Fibroblast of skin of back (primary cell): ENCODE data around the gene MRPL58.

Source experiments
- DNase-seq: peaks from one replicate; pipeline ENCODE4 v3.0.0-alpha.2; 2013

Gene MRPL58

DNA sequence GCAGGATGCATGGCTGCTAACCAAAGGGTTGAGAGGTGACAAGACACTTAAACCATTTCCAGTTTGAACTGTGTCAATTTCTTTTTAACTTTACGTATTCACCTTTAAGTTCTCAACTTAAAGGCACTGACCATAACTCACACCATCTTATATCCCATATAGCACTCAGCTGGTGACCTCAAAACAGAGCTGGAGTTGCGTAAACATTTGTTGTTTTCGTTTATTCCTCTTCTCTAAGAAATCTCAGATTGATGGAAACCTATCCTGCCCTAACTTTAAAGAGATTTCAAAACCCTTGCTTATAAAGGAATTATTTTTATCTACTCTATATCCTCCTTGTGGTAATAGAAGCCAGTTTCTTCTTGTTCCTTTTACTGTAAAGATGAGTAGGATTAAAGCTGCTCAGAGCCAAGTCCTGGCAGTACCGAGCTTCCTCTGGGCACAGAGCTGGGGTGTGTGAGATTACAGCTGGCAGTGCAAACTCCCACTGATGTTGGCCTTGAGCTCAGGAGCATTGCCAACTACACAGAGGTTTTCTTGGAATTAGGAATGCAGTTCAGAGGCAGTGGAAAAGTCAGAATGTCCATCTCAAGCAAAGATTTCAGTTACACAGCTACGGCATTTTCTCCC, 35.9 kb downstream of the MRPL58 start:
- DNase-seq, result no peak

DNA sequence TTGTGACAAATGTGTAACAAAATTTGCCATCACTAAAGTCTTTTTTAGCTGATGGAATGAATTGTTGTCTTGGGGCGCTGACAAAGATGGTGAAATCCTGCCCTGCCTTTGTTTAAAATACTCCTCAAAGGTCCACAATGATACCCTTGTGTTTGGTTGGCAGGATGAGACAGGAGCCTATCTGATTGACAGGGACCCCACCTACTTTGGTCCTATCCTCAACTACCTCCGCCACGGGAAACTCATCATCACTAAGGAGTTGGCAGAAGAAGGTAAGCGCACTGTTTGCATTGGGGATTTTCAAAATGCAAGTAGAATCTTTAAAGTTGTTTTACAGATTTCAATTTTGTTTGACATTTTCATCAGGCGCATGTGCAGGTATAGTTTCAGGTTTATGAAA, 36.6 kb downstream of the MRPL58 start:
- no peak for DNase-seq

DNA sequence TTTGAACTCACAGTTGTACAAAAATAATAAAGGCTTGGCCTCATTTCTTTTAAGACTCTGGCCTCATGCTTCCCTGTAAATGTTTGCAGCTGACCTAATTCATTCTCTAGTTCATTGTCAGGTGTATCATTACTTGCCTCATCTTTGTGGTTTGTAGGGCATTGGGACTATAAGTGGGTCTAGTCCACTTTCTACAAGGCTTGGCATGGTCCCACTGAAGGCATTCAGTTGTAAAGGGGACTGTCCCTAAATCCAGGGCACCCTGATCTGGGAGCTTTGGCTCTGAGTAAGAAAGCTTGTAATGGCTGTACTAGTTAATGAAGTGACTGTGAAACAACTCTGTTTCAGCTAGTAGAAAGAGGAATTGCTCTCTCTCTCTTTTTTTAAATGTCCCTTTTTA, 37.2 kb downstream of the MRPL58 start:
- DNase-seq, result no peak

DNA sequence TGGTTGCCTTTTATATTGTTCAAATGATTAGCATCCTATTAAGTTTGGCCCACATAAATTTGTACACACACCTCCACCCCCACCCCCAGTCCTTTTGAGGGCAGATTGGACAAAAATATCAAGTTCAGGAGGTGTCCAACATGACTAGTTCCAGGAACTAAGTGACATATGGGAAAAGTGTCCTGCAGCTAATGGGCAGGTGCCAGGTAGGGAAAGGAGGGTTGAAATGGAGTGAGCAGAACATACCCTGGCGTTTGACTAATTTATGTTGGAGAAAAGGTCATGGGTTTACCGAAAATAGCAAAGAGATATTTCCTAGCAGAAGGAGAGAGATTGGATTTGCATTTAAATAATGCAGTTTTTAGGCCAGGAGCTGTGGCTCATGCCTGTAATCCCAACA, 39.5 kb downstream of the MRPL58 start:
- DNase-seq, result no peak

- DNase-seq, result peak; percentile 80
Observed at GRCh38 chr17:75059369-75060345, 47.2 kb downstream of the MRPL58 start.

DNA sequence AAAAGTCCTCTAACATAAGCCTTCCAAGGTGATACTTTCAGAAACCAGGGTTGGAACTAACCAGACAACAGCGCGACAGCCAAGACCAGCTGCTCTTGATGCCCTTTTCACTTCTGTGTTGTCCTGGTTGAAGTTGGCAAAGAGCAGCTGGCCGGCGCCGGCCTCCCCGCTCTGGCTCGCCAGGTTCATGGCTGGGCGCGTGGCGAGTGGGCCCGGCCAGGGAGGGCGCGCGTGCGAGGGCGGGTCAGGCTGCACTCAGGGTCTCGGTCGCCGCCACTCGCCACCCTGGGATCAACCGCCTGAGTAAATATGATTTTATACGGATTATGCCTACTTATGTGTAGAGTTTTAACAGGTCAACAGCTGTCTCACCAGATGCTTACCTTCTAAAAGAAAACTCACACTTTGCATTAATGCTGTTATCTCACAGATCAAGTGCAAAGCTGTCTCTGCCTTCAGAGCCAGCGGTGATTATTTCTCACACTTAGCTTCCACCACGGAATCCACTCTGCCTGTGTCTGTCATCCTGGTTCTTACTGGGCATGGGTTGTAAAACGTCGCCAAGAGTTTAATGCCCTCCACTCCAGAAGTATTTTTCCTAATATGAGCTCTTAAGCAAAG, 48.1 kb downstream of the MRPL58 start:
- DNase-seq, result no peak

DNA sequence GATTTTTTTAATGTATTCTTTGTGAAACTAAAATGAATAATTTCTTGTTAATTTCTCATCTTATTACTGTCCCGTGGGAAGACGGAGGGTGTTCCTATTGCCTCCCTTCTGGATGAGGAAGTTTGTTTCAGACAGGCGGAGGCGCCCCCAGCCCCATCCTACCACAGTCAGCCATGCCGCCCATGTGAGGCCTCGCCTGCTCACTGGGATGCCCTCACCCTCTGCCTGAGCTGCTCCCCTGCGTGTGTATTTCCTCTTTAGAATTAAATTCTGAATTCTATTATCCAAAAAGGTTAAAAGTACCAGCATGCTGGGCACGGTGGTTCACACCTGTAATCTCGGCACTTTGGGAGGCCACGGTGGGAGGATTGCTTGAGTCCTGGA, 48.6 kb downstream of the MRPL58 start:
- DNase-seq, result no peak

GRCh38 chr17:75061618-75062017, 49.1 kb downstream of the MRPL58 start:
- DNase-seq, result no peak

DNA sequence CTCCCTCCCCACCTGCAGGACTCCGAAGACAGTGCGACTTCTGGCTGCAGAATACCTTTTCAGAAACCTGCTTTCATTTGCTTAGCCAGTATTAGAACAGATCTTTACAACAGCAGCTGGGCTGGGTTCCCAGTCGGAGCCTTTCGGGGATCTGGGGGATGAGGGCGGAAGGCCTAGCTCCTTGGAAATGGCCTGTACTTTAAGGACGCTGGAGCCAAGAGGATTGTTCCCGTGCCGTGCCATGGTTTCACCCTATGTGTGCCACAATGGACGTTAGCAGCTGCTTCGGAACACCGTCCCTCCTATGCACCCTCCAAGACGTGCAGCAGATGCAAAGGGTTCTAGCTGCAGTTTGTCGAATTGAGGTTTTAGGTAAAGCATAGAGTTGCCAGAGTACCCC, 50.7 kb downstream of the MRPL58 start:
- no peak for DNase-seq

DNA sequence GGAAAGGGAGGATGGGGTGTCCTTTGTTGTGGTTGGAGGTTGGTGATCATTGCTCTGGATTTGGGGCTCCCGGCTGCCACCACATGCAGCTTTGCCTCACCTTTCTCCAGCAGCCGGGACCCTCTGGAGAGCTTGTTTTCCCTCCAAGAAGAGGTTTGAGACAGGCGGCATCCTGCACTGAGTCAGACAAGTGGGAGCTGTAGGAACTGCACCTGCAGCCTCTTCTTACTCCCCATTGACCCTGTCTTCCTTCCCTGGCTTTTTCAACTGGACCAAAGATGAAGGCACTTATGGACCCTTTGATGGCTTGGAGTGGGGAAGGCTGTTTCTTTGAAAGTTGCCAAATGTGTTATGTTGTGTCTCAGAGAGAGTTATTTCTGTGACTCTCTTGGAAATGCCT, 51.2 kb downstream of the MRPL58 start:
- DNase-seq, result no peak

GRCh38 chr17:75064040-75064439, 51.6 kb downstream of the MRPL58 start:
- DNase-seq, result no peak

- no peak for DNase-seq
Observed at GRCh38 chr17:75064460-75064859, 52.0 kb downstream of the MRPL58 start.

DNA sequence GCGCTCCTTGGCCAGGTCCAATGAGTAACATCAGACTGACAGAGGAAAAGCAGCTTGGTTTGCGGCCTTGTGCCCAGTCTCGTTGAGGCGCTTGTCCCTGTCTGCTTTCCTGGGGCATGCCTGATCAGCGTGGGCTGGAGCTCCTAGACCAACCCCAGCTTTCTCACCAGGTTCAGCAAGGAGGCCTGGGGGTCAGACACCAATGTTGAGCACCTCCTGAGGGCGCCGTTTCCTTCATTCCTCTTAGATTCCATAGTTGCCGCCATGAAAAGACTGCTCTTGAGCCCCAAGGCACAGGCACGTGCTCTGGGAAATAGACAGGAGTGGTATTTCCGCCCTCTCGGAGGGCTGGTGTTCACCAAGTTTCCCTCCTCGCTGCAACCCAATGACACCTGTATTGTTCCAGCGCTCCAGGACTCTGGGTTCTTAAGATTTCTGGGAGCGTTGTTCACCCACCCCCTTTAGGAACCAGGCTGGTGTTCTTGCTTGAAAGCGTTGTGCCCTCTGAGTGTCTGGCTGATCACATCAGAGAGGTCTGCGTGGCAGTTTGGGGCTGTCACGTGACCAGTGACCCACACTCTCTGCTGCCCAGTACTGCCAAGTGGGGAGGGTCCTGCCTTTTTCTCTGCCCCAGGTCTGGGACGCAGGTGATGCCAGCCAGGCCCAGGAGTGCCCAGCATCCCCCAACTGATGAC, 52.5 kb downstream of the MRPL58 start:
- no peak for DNase-seq

- DNase-seq, result peak; percentile 41
Observed at GRCh38 chr17:75065562-75066151, 53.2 kb downstream of the MRPL58 start.

GRCh38 chr17:75067856-75068255, 55.4 kb downstream of the MRPL58 start:
- no peak for DNase-seq

- no peak for DNase-seq
Observed at GRCh38 chr17:75068750-75069149, 56.3 kb downstream of the MRPL58 start.

GRCh38 chr17:75069783-75070182, 57.3 kb downstream of the MRPL58 start:
- peak; percentile 30 for DNase-seq
